H1 (cell line): Measurements from ENCODE around the gene MYH10.

Source experiments
- CTCF ChIP-seq, 3 experiments: IDR thresholded peaks; 1 replicate in 2 of 3; 2 replicates in 1 of 3; pipeline versions ENCODE4 v1.5.1 to v1.6.1; 2011; ENCODE audit warnings: low read length in 3 of 3, mild to moderate bottlenecking in 3 of 3, inconsistent platforms in 2 of 3, low read depth in 1 of 3, moderate library complexity in 1 of 3; ENCODE audit not compliant: insufficient read depth in 1 of 3; ENCODE audit errors: control extremely low read depth in 1 of 3
- JUN ChIP-seq: IDR thresholded peaks from 2 replicates; pipeline ENCODE4 v1.6.1; 2011; ENCODE audit warnings: low read depth, mild to moderate bottlenecking, improper control_type of control experiment, low read length
- NANOG ChIP-seq: IDR thresholded peaks from 2 replicates; pipeline ENCODE4 v1.6.1; 2011; ENCODE audit warnings: low read length, low read depth, mild to moderate bottlenecking, inconsistent platforms; ENCODE audit not compliant: insufficient read depth, poor library complexity, severe bottlenecking

- TF ChIP-seq JUN (no peak), CTCF (IDR thresholded peaks at IDR 0.05; ENCODE audit: control extremely low read depth in 1 of 3, insufficient read depth in 1 of 3, low read depth in 1 of 3, low read length in 3 of 3) (no peak), NANOG (no peak)
Observed at GRCh38 chr17:8470447-8471047, 160.0 kb downstream of the MYH10 start.
